Nucleus accumbens (tissue), 56 donors: ENCODE measurements around the gene FRMPD1.

ENCODE experiments used
- DNase-seq, 56 donors: peaks; one replicate each; lab custom pipeline; 2025; lab: John Stamatoyannopoulos, UW

Gene FRMPD1

DNA sequence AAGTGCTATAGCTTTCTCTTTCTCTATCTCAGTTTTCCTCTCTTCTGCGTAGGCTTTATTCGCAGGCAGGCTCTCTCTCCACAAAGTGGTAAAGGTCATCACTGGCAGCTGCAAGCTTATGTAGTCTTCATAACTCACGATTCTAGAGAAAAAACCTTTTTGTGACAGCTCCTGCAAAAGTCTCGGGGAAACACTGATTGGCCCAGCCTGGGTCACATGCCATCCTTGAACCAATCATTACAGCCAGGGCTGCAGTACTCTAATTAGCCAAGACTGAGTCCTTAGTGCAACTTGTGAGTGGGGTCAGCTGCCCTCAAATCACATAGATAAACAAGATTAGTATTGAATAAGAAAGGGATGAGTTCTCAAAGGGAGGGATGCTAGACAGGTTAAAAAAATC is 18.3 kb upstream of the FRMPD1 start:
- DNase-seq = no peak

DNA sequence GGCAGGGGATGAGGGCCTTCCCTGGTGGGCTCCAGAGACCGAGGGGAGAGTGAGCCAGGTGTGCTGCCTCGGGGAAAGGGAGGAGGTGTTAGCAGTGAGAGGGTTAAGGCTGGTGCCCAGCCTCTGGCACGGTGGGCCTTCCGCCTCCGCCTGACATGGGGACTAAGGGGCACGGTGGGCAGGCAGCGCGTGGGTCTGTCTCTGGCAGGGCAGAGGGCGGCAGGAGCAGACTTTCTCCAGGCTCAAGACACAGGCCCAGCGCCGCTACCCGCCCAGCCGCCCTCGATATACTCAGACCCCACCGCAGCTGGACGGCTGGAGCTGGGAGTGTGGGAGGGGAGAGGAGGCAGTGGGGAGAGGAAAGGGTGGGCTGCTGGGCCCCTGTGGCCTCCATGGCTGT is 14.9 kb upstream of the FRMPD1 start:
- DNase-seq = no peak

- DNase-seq = no peak
Observed at GRCh38 chr9:37636511-37637448, 14.0 kb upstream of the FRMPD1 start.

DNA sequence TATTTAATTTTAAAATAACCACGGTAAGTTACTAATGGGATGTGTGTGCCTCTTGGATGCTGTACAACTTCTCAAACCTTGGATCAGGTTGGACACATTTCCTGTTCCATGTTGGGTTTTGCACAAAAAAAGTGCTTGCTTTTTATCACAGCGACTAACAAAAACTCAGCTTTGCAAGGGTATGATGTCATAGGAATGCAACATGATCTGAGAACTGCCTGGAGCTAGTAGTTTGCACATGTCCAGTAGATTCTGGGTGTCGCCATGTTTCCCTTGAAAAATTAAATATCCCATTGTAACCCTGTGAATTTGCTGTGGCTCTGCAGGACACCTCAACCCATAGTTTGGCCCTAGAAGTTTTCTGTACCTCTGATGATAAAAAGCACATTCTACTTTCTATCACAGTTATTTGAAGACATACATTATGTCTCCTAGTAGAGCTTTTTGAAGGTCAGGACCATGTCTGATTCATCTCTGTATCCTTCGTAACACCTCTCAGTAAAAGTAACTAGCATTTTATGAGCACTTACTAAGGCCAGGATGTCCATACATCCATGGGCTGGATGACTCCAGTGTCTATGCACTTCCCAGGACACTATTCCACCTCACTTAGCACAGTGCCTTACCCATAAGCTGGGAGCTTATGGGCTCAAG is 11.5 kb upstream of the FRMPD1 start:
- no peak for DNase-seq

DNA sequence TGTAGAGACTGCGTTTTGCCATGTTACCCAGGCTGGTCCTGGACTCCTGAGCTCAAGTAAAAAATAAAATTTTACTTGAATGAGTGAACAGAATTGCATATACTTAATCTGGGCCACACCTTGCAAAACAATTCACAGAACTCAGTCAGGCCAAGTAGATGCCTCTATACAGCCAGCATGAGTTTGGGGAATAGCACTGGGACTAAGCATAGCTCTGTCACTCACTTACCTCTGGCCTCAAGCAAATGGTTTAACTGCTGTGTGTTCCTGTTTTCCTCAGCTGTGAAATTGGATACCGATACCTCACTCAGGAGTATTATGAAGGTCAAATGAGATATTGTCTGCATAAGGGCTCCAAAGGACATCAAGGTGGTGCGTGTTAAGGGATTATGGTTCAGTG is 10.9 kb upstream of the FRMPD1 start:
- no peak for DNase-seq

DNA sequence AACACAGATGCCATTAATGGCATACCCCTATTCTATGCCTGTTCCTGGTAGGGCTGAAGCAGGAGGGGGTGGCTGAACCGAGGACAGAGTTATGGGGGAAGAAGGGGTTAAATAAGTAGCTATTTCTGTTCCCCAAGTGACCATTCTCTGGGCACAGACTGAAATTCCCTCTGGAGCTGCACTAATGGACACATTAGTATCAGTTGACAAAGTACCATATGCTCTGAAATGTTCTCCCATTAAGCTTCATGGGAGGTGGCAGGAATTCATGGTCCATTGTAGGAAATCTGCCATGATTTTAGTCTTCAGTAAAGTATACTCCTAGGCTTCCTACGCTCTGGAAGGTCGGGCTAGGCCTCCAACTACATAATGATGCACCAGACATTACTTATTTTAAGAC is 10.5 kb upstream of the FRMPD1 start:
- DNase-seq = no peak

GRCh38 chr9:37641331-37641730 is 9.4 kb upstream of the FRMPD1 start:
- DNase-seq = no peak

DNA sequence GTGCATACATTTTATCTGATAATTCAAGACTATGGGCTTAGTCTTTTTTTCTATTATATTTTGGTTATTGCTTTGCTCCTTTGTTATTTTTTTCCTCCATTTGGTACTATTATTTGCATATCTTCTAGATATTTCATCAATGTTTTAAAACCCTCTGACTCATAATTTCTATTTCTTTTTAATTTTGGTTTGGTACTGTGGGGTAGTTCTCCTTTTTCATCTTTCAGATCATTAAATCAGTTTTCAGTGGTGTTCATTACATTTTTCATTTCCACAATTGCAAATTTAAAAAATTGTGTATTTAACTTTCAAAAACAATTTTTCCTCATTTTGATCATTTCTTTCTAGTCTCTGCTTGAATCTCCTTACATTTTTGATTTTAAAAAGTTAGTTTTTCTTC is 7.5 kb upstream of the FRMPD1 start:
- no peak for DNase-seq

GRCh38 chr9:37645903-37646506 is 4.7 kb upstream of the FRMPD1 start:
- no peak for DNase-seq

GRCh38 chr9:37650299-37650872 is 368 bp upstream of the FRMPD1 start:
- peak in 1 of 56 donors; percentile 31 for DNase-seq

DNA sequence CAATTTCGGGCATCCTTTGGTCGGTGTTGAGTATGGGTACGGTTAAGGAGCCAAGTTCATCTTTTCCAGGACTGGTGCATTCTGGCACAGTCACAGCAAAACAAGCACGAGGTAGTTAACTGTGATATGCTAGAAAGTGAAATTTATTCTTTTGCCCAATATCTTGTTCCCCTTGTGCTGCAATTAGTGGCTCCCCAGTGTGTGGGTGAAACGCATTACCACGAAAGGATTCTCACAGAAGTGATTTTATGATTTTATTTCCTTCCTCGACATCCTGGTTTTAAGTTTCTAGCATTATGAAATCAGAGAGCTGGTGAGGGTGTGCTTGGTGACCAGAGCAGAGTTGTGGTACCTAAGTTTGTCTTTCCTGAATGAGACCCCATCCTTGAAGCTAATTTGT is 1.5 kb downstream of the FRMPD1 start:
- no peak for DNase-seq

DNA sequence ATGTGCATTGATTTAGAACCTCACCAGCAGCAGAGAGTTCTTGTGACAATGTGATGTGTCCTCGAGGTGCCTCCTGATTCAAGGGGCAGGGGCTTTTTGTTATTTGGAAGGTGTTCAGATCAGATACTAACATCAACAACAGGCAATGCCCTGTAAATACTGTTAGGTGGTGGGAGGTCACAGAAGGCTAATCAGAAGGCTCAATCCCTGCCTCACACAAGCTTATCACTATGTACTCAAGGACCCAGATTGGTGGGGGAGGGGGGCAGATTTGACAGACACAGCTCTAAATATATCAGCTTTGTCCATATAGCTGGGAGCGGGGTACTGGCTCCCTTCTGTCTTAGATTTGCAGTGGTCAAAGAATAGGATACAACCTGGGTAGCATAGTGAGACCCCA is 2.6 kb downstream of the FRMPD1 start:
- DNase-seq = no peak

- no peak for DNase-seq
Observed at GRCh38 chr9:37656936-37657335, 6.2 kb downstream of the FRMPD1 start.

GRCh38 chr9:37660691-37661090 is 9.9 kb downstream of the FRMPD1 start:
- DNase-seq = no peak

- DNase-seq = no peak
Observed at GRCh38 chr9:37663926-37664325, 13.2 kb downstream of the FRMPD1 start.

DNA sequence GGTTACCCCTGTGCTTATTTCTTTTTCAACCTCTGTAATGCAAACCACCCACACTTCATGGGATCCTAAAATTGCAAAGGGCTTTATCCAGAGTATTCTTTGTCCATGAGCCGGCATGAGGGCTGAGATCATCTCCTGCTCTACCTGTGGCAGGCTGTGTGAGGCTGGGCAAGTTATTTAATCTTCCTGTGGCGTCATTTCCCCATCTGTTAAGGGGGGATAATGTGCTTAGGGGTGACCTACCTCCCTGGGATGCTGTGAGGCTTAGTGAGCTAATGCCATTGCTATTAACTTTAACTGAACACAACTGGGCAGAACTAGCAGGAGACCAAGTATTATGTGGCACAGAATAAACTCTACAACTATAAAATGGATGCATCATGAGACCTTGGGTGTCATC is 17.0 kb downstream of the FRMPD1 start:
- DNase-seq = no peak

DNA sequence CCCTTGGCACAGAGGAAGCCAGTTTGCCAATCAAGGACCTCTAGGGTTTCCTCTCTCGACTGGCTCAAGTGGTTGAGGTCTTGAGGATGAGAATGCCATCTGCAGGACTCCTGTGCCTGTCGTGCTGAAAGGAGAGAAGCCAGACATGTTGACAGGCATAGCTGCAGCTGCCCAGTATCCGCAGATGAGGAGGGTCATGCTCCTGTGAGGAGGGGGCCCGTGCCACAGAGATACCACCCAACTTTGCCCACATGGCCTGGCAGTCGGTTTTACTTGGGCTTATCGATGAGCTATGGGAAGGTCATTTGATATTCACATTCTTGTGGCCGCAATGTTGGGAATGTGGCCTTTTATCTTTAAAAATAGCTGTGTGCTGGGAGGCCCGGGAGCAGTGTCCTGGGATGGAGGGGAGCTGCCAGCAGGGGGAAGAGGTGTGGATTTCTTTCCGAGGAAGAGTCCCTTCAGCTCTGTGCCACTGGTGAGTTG is 17.4 kb downstream of the FRMPD1 start:
- DNase-seq = no peak

DNA sequence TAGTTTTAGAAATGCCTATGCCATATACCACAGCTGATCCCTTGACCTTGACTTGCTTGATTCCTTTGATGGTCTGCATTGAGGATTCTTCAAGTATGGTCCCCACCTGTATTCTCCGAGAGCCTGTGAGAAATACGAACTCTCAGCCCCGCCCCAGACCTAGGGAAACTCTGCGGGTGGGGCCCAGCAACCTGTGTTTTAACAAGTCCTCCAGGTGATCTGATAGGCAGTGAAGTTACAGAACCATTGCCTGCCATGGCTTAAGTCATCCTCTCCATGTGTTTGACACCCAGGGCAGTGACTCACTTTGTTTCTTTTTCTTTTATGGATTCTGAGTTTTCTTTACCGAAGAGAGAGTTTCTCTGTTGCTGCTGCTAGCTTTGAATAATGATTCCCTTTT is 18.5 kb downstream of the FRMPD1 start:
- no peak for DNase-seq

DNA sequence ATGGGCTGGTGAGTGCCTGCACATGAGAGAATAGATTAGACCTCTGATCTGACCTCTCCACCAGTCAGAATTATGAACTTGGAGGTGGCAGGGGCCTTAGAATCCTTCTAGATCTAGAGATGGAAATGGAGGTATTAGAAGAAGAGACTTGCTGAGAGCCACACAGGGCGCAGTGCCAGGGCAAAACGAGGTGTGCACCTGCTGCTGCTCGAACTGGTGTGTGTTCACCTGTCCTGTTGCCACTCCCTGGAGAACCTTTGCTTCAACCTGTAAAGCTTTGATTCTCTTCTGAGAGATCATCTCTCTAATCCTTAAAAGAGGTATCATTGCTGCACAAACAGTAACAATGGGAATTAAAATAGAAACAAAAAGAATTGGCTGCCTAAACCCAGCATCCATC is 24.9 kb downstream of the FRMPD1 start:
- no peak for DNase-seq

DNA sequence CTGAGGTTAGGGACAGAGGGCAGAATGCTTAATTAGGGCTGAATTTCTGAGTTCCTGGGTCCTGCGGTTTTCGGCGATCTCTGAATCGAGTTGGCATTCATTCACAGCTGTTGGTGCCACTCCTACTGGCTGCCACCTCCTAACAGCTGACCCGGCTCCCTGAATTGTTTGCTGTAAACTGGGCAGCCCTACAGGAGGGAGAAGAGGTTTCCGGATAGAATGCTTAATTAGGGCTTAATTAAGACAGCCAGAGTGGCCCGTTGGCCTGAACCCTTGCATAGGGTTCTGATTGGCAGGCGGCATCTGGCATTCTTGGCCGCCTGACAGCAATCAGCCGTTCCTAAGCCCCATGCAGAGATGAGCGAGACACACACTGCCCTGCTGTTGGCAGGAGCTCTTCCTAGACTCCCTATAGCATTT is 25.7 kb downstream of the FRMPD1 start:
- peak in 50 of 56 donors; percentile 3 to 76 (median 36) for DNase-seq

DNA sequence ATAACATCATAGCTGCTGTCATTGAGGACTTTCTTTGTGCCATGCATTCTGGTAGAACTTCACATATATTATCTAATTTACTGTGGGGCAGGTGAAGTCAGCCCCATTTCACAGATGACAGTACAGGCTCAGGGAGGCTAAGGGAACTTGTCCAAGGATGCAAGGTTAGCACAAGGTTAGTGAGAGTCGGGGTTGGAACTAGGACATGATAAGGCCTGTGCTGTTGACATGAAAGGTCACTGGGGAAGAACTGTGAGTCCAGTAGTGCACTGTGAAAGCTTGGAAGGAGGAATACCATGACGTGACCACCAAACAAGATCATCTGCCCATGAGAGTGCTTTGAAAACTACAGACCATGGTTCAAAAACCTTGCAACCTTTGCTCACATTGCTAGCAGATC is 26.7 kb downstream of the FRMPD1 start:
- DNase-seq = no peak
